ENCODE measurements around the gene PPM1N.

DNA sequence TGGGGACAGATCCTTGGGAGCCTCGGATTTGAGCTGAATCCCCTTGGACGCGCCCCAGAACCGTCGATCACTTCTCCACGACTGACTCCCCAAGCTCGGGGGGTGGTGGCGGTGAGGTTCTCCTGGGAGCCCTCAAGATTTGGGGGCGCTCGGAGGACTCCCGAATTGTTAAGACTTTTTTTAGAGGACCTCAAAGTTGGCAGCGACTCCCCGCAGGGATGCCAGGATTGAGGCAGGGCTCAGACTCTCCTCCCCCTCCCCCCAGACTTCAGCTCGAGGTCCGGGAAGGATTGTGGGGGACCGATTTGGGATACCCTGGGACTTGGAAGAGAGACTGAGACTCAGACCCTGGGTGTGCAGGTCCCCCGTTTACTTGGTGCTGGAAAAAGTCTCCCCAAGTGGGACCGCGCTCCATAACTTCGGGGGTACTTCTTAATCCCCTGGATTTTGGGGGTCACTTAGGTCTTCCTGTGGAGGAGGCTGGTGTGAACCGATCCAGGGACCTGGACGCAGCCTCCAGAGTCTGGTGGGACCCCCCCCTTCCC is 9.7 kb downstream of the PPM1N start:
- no peak for TF ChIP-seq POLR2A (IDR thresholded peaks at IDR 0.05; ENCODE audit: low read length)
- TF ChIP-seq GATA1 (IDR thresholded peaks at IDR 0.05; ENCODE audit: low read depth, low read length): no peak

All from erythroblast (primary cell).